K562 (cell line): Measurements from ENCODE around the gene STK11.

Source experiments
- YY1 ChIP-seq, 3 experiments: IDR thresholded peaks; 2 replicates each; pipeline ENCODE4 v1.6.1; 2011; ENCODE audit warnings: low read length in 2 of 3, mild to moderate bottlenecking in 2 of 3, moderate library complexity in 2 of 3, borderline replicate concordance in 1 of 3, control low read depth in 1 of 3, low read depth in 1 of 3; ENCODE audit not compliant: insufficient read depth in 3 of 3, insufficient replicate concordance in 2 of 3, control insufficient read depth in 1 of 3, insufficient read length in 1 of 3; ENCODE audit errors: extremely low read depth in 1 of 3
- TF ChIP-seq, protein P1 (sequence below): fragments of 450-650 bp; IDR thresholded peaks from 2 replicates; pipeline ENCODE4 v1.6.1; 2018; ENCODE audit not compliant: partially characterized antibody
- TF ChIP-seq, protein P2 (sequence below): fragments of 250-450 bp; sonication (Bioruptor Pico); IDR thresholded peaks from 2 replicates; pipeline ENCODE4 v1.9.0; 2021; ENCODE audit warnings: mild to moderate bottlenecking

DNA sequence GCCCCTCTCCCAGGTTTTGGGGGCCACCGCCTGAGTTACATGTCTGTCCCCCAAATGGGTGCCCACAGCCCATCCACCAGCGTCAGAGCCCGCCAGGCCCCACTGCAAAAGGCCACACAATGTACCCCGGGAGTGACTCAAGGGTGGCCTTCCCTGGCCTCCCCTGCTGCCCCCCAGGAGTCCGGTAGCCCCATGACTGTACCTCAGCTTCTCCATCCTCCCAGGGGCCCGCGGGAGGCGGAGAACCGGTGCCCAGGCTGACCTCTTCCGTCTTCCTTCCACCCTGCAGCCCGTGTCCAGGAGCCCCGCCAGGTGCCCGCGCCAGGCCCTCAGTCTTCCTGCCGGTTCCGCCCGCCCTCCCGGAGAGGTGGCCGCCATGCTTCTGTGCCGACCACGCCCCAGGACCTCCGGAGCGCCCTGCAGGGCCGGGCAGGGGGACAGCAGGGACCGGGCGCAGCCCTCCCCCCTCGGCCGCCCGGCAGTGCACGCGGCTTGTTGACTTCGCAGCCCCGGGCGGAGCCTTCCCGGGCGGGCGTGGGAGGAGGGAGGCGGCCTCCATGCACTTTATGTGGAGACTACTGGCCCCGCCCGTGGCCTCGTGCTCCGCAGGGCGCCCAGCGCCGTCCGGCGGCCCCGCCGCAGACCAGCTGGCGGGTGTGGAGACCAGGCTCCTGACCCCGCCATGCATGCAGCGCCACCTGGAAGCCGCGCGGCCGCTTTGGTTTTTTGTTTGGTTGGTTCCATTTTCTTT lies 21.9 kb downstream of the STK11 start:
- TF ChIP-seq, protein P1, sequence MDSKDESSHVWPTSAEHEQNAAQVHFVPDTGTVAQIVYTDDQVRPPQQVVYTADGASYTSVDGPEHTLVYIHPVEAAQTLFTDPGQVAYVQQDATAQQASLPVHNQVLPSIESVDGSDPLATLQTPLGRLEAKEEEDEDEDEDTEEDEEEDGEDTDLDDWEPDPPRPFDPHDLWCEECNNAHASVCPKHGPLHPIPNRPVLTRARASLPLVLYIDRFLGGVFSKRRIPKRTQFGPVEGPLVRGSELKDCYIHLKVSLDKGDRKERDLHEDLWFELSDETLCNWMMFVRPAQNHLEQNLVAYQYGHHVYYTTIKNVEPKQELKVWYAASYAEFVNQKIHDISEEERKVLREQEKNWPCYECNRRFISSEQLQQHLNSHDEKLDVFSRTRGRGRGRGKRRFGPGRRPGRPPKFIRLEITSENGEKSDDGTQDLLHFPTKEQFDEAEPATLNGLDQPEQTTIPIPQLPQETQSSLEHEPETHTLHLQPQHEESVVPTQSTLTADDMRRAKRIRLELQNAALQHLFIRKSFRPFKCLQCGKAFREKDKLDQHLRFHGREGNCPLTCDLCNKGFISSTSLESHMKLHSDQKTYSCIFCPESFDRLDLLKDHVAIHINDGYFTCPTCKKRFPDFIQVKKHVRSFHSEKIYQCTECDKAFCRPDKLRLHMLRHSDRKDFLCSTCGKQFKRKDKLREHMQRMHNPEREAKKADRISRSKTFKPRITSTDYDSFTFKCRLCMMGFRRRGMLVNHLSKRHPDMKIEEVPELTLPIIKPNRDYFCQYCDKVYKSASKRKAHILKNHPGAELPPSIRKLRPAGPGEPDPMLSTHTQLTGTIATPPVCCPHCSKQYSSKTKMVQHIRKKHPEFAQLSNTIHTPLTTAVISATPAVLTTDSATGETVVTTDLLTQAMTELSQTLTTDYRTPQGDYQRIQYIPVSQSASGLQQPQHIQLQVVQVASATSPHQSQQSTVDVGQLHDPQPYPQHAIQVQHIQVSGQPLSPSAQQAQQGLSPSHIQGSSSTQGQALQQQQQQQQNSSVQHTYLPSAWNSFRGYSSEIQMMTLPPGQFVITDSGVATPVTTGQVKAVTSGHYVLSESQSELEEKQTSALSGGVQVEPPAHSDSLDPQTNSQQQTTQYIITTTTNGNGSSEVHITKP = no peak
- no peak for TF ChIP-seq YY1 (IDR thresholded peaks at IDR 0.05; ENCODE audit: borderline replicate concordance in 1 of 3, control insufficient read depth in 1 of 3, extremely low read depth in 1 of 3, insufficient read depth in 3 of 3, insufficient read length in 1 of 3, insufficient replicate concordance in 2 of 3, low read depth in 1 of 3, low read length in 2 of 3)
- TF ChIP-seq, protein P2, sequence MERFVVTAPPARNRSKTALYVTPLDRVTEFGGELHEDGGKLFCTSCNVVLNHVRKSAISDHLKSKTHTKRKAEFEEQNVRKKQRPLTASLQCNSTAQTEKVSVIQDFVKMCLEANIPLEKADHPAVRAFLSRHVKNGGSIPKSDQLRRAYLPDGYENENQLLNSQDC (CRISPR knock-in tag) = no peak
